ENCODE results near the gene STK32B.
A peak's percentile ranks its signal among the peaks of the same experiment; 100 is the strongest.

Gene STK32B

GRCh38 chr4:5371415-5372190, 320.3 kb downstream of the STK32B start:
- DNase-seq = peak; percentile 39

GRCh38 chr4:5372198-5372597, 320.9 kb downstream of the STK32B start:
- DNase-seq = no peak

GRCh38 chr4:5373327-5373726, 322.0 kb downstream of the STK32B start:
- DNase-seq = no peak

- DNase-seq = no peak
Observed at GRCh38 chr4:5374592-5374991, 323.3 kb downstream of the STK32B start.

GRCh38 chr4:5374994-5375393, 323.7 kb downstream of the STK32B start:
- DNase-seq = no peak

- no peak for DNase-seq
Observed at GRCh38 chr4:5376015-5376414, 324.7 kb downstream of the STK32B start.

GRCh38 chr4:5378002-5378401, 326.7 kb downstream of the STK32B start:
- no peak for DNase-seq

- no peak for DNase-seq
Observed at GRCh38 chr4:5379895-5380294, 328.6 kb downstream of the STK32B start.

GRCh38 chr4:5381961-5382441, 330.7 kb downstream of the STK32B start:
- DNase-seq = peak; percentile 19

GRCh38 chr4:5383191-5383980, 332.1 kb downstream of the STK32B start:
- DNase-seq = no peak

- no peak for DNase-seq
Observed at GRCh38 chr4:5385741-5386311, 334.5 kb downstream of the STK32B start.

- no peak for DNase-seq
Observed at GRCh38 chr4:5386921-5387320, 335.6 kb downstream of the STK32B start.

- no peak for DNase-seq
Observed at GRCh38 chr4:5387457-5387856, 336.2 kb downstream of the STK32B start.

- DNase-seq = no peak
Observed at GRCh38 chr4:5389756-5390310, 338.6 kb downstream of the STK32B start.

GRCh38 chr4:5391492-5391891, 340.2 kb downstream of the STK32B start:
- DNase-seq = no peak

- DNase-seq = no peak
Observed at GRCh38 chr4:5393911-5394513, 342.7 kb downstream of the STK32B start.

- DNase-seq = no peak
Observed at GRCh38 chr4:5395781-5396180, 344.5 kb downstream of the STK32B start.

GRCh38 chr4:5398056-5398455, 346.8 kb downstream of the STK32B start:
- no peak for DNase-seq

GRCh38 chr4:5399124-5399523, 347.8 kb downstream of the STK32B start:
- no peak for DNase-seq

GRCh38 chr4:5399790-5400421, 348.6 kb downstream of the STK32B start:
- peak; percentile 14 for DNase-seq

GRCh38 chr4:5403746-5404497, 352.6 kb downstream of the STK32B start:
- DNase-seq = no peak

- no peak for DNase-seq
Observed at GRCh38 chr4:5409237-5409636, 358.0 kb downstream of the STK32B start.

Data from fibroblast of upper back skin (primary cell).